Measurements from ENCODE around the gene SAFB2. TPM values are rescaled to one million over a fixed set of nuclear protein-coding genes. Genes with fewer than 3 reads are reported as not detected.

SAFB2 gene
- total and polyA plus RNA-seq, 2 donors (not counting 1 experiment from before 2014, with no cell fraction given): 76.5 to 242 TPM

DNA sequence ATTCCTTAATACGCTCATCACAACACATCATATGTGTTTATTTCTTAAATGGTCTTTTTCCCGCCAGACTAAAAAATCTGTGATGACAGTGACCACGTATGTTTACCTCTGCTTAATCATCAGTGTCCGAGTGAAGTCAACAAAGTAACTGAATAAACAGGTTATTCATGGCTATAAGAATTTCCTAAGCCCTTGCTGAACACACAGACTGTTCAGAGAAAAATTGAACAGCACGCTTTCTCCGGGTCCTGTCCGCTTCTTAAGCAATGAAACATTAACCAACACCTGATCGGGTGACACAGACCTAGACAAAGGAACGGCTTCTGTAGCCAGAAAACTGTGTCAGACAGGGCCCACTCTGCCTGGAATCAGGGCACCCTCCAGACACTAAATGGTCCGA is 14.3 kb downstream of the SAFB2 start:
- no peak overlapping the region for H3K4me2 ChIP-seq (replicated peaks; ENCODE audit: low read depth, low read length, poor library complexity, severe bottlenecking)
- H3K9me3 Mint-ChIP-seq (ENCODE audit: insufficient read depth): no peaks in the 10 kb centered on the region
- no peak overlapping the region for H3K4me3 ChIP-seq (ENCODE audit: control extremely low read depth in 1 of 5, extremely low read depth in 1 of 5, insufficient read depth in 1 of 5, low read depth in 2 of 5, low read length in 4 of 5)
- peaks cover 67% of the 10 kb centered on the region for H3K79me2 ChIP-seq (ENCODE audit: control insufficient read depth, insufficient read depth, low read length)
- peaks cover 58% of the 10 kb centered on the region for H4K20me1 ChIP-seq (ENCODE audit: control insufficient read depth, insufficient read depth, low read length, poor library complexity, severe bottlenecking)
- no peak overlapping the region for H3K4me3 Mint-ChIP-seq
- intact Hi-C loops (cut with micrococcal nuclease): no loop called here
- DNase-seq (no peak), ATAC-seq (ENCODE audit: low read depth) (no peak)
- 95% methylated on average over 7 of the region's 10 CpGs for WGBS (ENCODE audit: insufficient coverage)
- CTCF ChIA-PET: interaction anchor here (0.7 kb wide), 1 partner anchor 16 kb away, joined by 3 read pairs; no protein-coding TSS in a partner anchor
- H3K4me1 ChIP-seq (ENCODE audit: control insufficient read depth in 2 of 2, insufficient read depth in 2 of 2, low read length in 2 of 2): no peaks in the 10 kb centered on the region
- no peaks in the 10 kb centered on the region for H3K27me3 Mint-ChIP-seq
- H3K9me3 ChIP-seq (ENCODE audit: control extremely low read depth in 1 of 3, control insufficient read depth in 2 of 3, insufficient read depth in 1 of 3, low read length in 2 of 3): no peaks in the 10 kb centered on the region
- no peak overlapping the region for H3K9ac ChIP-seq (ENCODE audit: low read length)
- TF ChIP-seq, protein P1, sequence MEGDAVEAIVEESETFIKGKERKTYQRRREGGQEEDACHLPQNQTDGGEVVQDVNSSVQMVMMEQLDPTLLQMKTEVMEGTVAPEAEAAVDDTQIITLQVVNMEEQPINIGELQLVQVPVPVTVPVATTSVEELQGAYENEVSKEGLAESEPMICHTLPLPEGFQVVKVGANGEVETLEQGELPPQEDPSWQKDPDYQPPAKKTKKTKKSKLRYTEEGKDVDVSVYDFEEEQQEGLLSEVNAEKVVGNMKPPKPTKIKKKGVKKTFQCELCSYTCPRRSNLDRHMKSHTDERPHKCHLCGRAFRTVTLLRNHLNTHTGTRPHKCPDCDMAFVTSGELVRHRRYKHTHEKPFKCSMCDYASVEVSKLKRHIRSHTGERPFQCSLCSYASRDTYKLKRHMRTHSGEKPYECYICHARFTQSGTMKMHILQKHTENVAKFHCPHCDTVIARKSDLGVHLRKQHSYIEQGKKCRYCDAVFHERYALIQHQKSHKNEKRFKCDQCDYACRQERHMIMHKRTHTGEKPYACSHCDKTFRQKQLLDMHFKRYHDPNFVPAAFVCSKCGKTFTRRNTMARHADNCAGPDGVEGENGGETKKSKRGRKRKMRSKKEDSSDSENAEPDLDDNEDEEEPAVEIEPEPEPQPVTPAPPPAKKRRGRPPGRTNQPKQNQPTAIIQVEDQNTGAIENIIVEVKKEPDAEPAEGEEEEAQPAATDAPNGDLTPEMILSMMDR (IDR thresholded peaks at IDR 0.05): no peak
- TF ChIP-seq EZH2 (IDR thresholded peaks at IDR 0.05; ENCODE audit: borderline replicate concordance, insufficient read depth, low read depth, low read length, poor library complexity, severe bottlenecking): no peak
- H3K27ac ChIP-seq (ENCODE audit: low read length in 2 of 2): no peak overlapping the region
- H3K27ac Mint-ChIP-seq: no peak overlapping the region
- H3K36me3 ChIP-seq (replicated peaks in 1 of 2; ENCODE audit: control extremely low read depth in 1 of 2, control insufficient read depth in 1 of 2, extremely low read depth in 1 of 2, insufficient read depth in 2 of 2, low read length in 1 of 2): peaks cover 1 to 86% of the 10 kb centered on the region in 2 experiments
- POLR2A ChIA-PET: no interaction called here
- no peak overlapping the region for H2AFZ ChIP-seq (ENCODE audit: insufficient read depth, low read depth, low read length, poor library complexity, severe bottlenecking)
- no peaks in the 10 kb centered on the region for H3K27me3 ChIP-seq (replicated peaks in 1 of 4; ENCODE audit: control extremely low read depth in 1 of 4, control insufficient read depth in 3 of 4, insufficient read depth in 4 of 4, low read length in 3 of 4)
- H3K4me1 Mint-ChIP-seq: peaks cover 2% of the 10 kb centered on the region

DNA sequence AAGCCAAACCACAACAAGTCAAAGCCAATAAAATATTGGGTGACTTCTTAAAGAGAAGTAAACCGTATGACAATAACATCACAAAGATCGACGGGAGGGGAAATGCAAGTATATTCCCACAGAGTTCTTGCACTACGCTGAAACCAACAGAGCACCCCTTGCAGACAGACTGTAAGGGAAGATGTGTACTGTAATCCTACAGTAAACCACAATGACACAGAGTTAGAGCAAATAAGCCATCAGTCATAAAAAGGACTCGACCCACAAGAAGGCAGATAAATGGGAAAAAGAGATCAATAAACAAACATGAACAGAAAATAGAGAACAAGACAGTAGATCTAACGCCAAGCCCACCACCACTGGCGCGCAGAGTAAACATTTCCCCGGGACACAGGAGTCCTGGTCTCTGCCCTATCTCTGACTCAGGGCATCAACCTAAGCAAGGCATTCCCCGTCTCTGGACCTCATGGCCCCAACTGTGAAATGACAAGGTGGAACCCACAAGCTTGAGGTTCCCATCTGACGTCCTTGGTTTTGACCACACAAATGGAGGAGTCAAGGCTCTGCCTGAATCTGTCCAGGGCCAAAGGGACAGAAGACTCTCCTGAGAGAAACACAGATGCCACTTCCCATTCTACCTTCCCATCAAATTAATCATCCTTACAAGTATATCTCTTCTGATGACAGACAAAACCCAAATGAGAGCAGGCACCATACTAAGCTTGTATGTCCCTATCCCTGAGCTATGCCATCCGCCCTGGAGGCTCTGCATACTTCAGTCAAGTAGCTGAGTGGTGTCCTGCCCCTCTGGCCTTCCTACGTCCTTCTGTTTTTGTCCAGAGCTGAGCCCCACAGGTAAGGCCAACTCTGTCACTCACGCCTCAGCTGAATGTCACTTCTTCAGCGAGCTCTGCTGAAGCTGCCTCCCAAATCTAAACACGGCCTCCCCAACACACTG is 15.0 kb downstream of the SAFB2 start:
- Histone ChIP-seq H3K79me2 (ENCODE audit: control insufficient read depth, insufficient read depth, low read length) (peaks cover 65% of the 10 kb centered on the region), H3K4me2 (replicated peaks; ENCODE audit: low read depth, low read length, poor library complexity, severe bottlenecking) (no peak overlapping the region), H3K4me3 (ENCODE audit: control extremely low read depth in 1 of 5, extremely low read depth in 1 of 5, insufficient read depth in 1 of 5, low read depth in 2 of 5, low read length in 4 of 5) (no peak overlapping the region), H4K20me1 (ENCODE audit: control insufficient read depth, insufficient read depth, low read length, poor library complexity, severe bottlenecking) (peaks cover 56% of the 10 kb centered on the region), H3K9ac (ENCODE audit: low read length) (no peak overlapping the region), H3K27me3 (replicated peaks in 1 of 4; ENCODE audit: control extremely low read depth in 1 of 4, control insufficient read depth in 3 of 4, insufficient read depth in 4 of 4, low read length in 3 of 4) (no peaks in the 10 kb centered on the region), H3K4me1 (ENCODE audit: control insufficient read depth in 2 of 2, insufficient read depth in 2 of 2, low read length in 2 of 2) (no peaks in the 10 kb centered on the region), H3K36me3 (replicated peaks in 1 of 2; ENCODE audit: control extremely low read depth in 1 of 2, control insufficient read depth in 1 of 2, extremely low read depth in 1 of 2, insufficient read depth in 2 of 2, low read length in 1 of 2) (peaks cover 1 to 86% of the 10 kb centered on the region in 2 experiments), H3K9me3 (ENCODE audit: control extremely low read depth in 1 of 3, control insufficient read depth in 2 of 3, insufficient read depth in 1 of 3, low read length in 2 of 3) (no peaks in the 10 kb centered on the region), H3K27ac (ENCODE audit: low read length in 2 of 2) (no peak overlapping the region), H2AFZ (ENCODE audit: insufficient read depth, low read depth, low read length, poor library complexity, severe bottlenecking) (no peak overlapping the region)
- POLR2A ChIA-PET: no interaction called here
- CTCF ChIA-PET: interaction anchor here (0.7 kb wide), 1 partner anchor 15 kb away, joined by 3 read pairs; no protein-coding TSS in a partner anchor
- 92% methylated on average over 9 of the region's 16 CpGs for WGBS (ENCODE audit: insufficient coverage)
- Mint-ChIP-seq H3K4me1 (peaks cover 2% of the 10 kb centered on the region), H3K27me3 (no peaks in the 10 kb centered on the region), H3K27ac (no peak overlapping the region), H3K4me3 (no peak overlapping the region), H3K9me3 (ENCODE audit: insufficient read depth) (no peaks in the 10 kb centered on the region)
- no peak for ATAC-seq (ENCODE audit: low read depth)
- intact Hi-C loops (cut with micrococcal nuclease): no loop called here
- no peak for DNase-seq
- TF ChIP-seq, protein P1 (IDR thresholded peaks at IDR 0.05): no peak
- TF ChIP-seq EZH2 (IDR thresholded peaks at IDR 0.05; ENCODE audit: borderline replicate concordance, insufficient read depth, low read depth, low read length, poor library complexity, severe bottlenecking): no peak

All from B cell (primary cell).